Suprapubic skin (tissue), 4 donors: ENCODE data around the gene LTBP3. TPM values are rescaled to one million over a fixed set of nuclear protein-coding genes. Genes with fewer than 3 reads are reported as not detected.
"Not testable (repeated sequence)": the region's sequence is repeated elsewhere in the genome, so short reads cannot be mapped to it uniquely, and the experiment has no call there.

ENCODE experiments used
- DNase-seq, 2 donors: peaks; one replicate each; pipeline ENCODE4 v3.0.0-alpha.2; 2019; ENCODE audit warnings: low spot score in 2 of 2
- H3K27ac ChIP-seq: fragments of 200-600 bp; sonication (generic); one replicate; pipeline ENCODE4 v1.5.1; 2019
- H3K27me3 ChIP-seq: fragments of 200-600 bp; sonication (generic); one replicate; pipeline ENCODE4 v1.5.1; 2019
- H3K36me3 ChIP-seq: fragments of 200-600 bp; sonication (generic); one replicate; pipeline ENCODE4 v1.5.1; 2019
- H3K4me1 ChIP-seq: fragments of 200-600 bp; sonication (generic); one replicate; pipeline ENCODE4 v1.5.1; 2019
- H3K4me3 ChIP-seq: fragments of 200-600 bp; sonication (generic); one replicate; pipeline ENCODE4 v1.5.1; 2019; ENCODE audit warnings: mild to moderate bottlenecking
- H3K9me3 ChIP-seq: fragments of 200-600 bp; sonication (generic); one replicate; pipeline ENCODE4 v1.5.1; 2019
- CTCF ChIP-seq, 2 donors: fragments of 200-600 bp in 1 of 2; fragments of 450-650 bp in 1 of 2; sonication (generic) in 1 of 2; IDR thresholded peaks; one replicate each; pipeline ENCODE4 v1.5.1; 2016 to 2019; ENCODE audit warnings: antibody characterized with exemption in 2 of 2, mild to moderate bottlenecking in 1 of 2, moderate library complexity in 1 of 2
- EP300 ChIP-seq: sonication (generic); formaldehyde crosslinking; IDR thresholded peaks from one replicate; pipeline ENCODE4 v1.6.1; 2017; ENCODE audit warnings: antibody characterized with exemption
- POLR2A ChIP-seq, 2 donors: fragments of 450-650 bp; IDR thresholded peaks; one replicate each; pipeline ENCODE4 v1.6.1; 2017; ENCODE audit warnings: antibody characterized with exemption in 2 of 2, mild to moderate bottlenecking in 2 of 2, moderate library complexity in 2 of 2
- POLR2AphosphoS5 ChIP-seq, 3 donors: sonication (generic); formaldehyde crosslinking; IDR thresholded peaks; one replicate each; pipeline ENCODE4 v1.6.1; 2017; ENCODE audit warnings: antibody characterized with exemption in 3 of 3
- WGBS: methylation state at CpG from one replicate; pipeline ENCODE4 v1.1.5; 2018; 5-methylcytosine and 5-hydroxymethylcytosine counted together
- total RNA-seq, 4 donors: library from RNA; depleted of rRNA; stranded (reverse); fragments of >200 nt; gene quantifications; one replicate each; pipeline ENCODE4 v1.1.0, GENCODE V29; 2016

The LTBP3 gene
- total RNA-seq, 4 donors from 2014 or later, result 65.1 to 86.7 (median 71.0) TPM

- Histone ChIP-seq H3K27me3 (no peaks in the 10 kb centered on the region), H3K36me3 (peaks cover 3% of the 10 kb centered on the region), H3K4me3 (no peak overlapping the region), H3K4me1 (peaks cover 41% of the 10 kb centered on the region), H3K9me3 (no peaks in the 10 kb centered on the region), H3K27ac (no peak overlapping the region)
- no peak for DNase-seq
- TF ChIP-seq CTCF (IDR thresholded peaks at IDR 0.05) (no peak), POLR2A (IDR thresholded peaks at IDR 0.05) (no peak), EP300 (no peak), POLR2AphosphoS5 (IDR thresholded peaks at IDR 0.05) (no peak)
- 81% methylated on average over 7 of the region's 7 CpGs for WGBS
These were observed 7.7 kb upstream of the LTBP3 start for GRCh38 chr11:65565624-65566453.

- not testable (repeated sequence) for H3K27ac ChIP-seq, H3K4me3 ChIP-seq, H3K27me3 ChIP-seq, H3K9me3 ChIP-seq, H3K36me3 ChIP-seq, DNase-seq
- 84% methylated on average over 12 of the region's 12 CpGs for WGBS
- H3K4me1 ChIP-seq, result peaks cover 46% of the 10 kb centered on the region
These were observed 6.9 kb upstream of the LTBP3 start for GRCh38 chr11:65564879-65565559.

- H3K36me3 ChIP-seq, result peaks cover 3% of the 10 kb centered on the region
- H3K4me1 ChIP-seq, result peaks cover 49% of the 10 kb centered on the region
- no peak for TF ChIP-seq POLR2AphosphoS5 (IDR thresholded peaks at IDR 0.05)
- no peak for TF ChIP-seq POLR2A (IDR thresholded peaks at IDR 0.05)
- TF ChIP-seq EP300, result no peak
- TF ChIP-seq CTCF (IDR thresholded peaks at IDR 0.05), result no peak
- no peaks in the 10 kb centered on the region for H3K9me3 ChIP-seq
- H3K27ac ChIP-seq, result no peak overlapping the region
- H3K4me3 ChIP-seq, result no peak overlapping the region
- no peaks in the 10 kb centered on the region for H3K27me3 ChIP-seq
- no peak for DNase-seq
- WGBS, result 94% methylated on average over 4 of the region's 4 CpGs
These were observed 5.4 kb upstream of the LTBP3 start for GRCh38 chr11:65563601-65564000.

GRCh38 chr11:65562788-65563187 lies 4.6 kb upstream of the LTBP3 start:
- Histone ChIP-seq H3K27ac (no peak overlapping the region), H3K36me3 (peaks cover 2% of the 10 kb centered on the region), H3K4me1 (peaks cover 49% of the 10 kb centered on the region), H3K4me3 (no peak overlapping the region), H3K27me3 (no peaks in the 10 kb centered on the region), H3K9me3 (no peaks in the 10 kb centered on the region)
- no peak for DNase-seq
- WGBS, result 81% methylated on average over 9 of the region's 9 CpGs
- no peak for TF ChIP-seq POLR2AphosphoS5 (IDR thresholded peaks at IDR 0.05)

- no peaks in the 10 kb centered on the region for H3K36me3 ChIP-seq
These were observed 3.9 kb upstream of the LTBP3 start for GRCh38 chr11:65562020-65562419.

More at GRCh38 chr11:65562020-65562419, 3.9 kb upstream of the LTBP3 start:
- TF ChIP-seq POLR2AphosphoS5 (IDR thresholded peaks at IDR 0.05) (no peak), POLR2A (IDR thresholded peaks at IDR 0.05) (no peak), EP300 (no peak), CTCF (IDR thresholded peaks at IDR 0.05) (no peak)
- Histone ChIP-seq H3K27me3 (no peaks in the 10 kb centered on the region), H3K27ac (no peak overlapping the region), H3K4me3 (no peak overlapping the region), H3K9me3 (no peaks in the 10 kb centered on the region), H3K4me1 (peaks cover 56% of the 10 kb centered on the region)
- WGBS, result 93% methylated on average over 7 of the region's 7 CpGs
- DNase-seq, result no peak
